WI38 (cell line): ENCODE data around the gene STX18.

Source experiments
- H3K4me3 ChIP-seq: 2 replicates; pipeline ENCODE4 v1.5.1; 2011; ENCODE audit warnings: low read depth, mild to moderate bottlenecking, control low read depth, low read length
- TF ChIP-seq, protein P1 (sequence below): IDR thresholded peaks from 2 replicates; pipeline ENCODE4 v1.5.1; 2012; ENCODE audit warnings: low read depth, mild to moderate bottlenecking, control low read depth, low read length

The STX18 gene

DNA sequence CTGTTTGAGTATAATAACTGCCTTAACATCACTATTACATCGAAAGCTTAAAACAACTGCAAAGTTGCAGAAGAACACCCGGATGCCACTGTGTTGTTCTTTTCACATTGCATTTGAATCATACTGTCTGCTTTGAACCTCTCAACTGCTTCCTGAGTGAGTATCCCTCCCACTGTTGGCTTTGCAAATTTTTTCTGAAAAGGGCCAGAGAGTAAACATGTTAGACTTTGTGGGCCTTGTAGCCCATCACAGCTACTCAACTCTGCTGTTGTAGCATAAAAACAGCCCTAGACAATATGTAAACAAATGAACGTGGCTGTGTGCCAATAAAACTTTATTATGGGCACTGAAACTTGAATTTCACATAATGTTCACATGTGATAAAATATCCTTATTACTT lies 78.9 kb downstream of the STX18 start:
- TF ChIP-seq, protein P1, sequence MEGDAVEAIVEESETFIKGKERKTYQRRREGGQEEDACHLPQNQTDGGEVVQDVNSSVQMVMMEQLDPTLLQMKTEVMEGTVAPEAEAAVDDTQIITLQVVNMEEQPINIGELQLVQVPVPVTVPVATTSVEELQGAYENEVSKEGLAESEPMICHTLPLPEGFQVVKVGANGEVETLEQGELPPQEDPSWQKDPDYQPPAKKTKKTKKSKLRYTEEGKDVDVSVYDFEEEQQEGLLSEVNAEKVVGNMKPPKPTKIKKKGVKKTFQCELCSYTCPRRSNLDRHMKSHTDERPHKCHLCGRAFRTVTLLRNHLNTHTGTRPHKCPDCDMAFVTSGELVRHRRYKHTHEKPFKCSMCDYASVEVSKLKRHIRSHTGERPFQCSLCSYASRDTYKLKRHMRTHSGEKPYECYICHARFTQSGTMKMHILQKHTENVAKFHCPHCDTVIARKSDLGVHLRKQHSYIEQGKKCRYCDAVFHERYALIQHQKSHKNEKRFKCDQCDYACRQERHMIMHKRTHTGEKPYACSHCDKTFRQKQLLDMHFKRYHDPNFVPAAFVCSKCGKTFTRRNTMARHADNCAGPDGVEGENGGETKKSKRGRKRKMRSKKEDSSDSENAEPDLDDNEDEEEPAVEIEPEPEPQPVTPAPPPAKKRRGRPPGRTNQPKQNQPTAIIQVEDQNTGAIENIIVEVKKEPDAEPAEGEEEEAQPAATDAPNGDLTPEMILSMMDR: no peak

DNA sequence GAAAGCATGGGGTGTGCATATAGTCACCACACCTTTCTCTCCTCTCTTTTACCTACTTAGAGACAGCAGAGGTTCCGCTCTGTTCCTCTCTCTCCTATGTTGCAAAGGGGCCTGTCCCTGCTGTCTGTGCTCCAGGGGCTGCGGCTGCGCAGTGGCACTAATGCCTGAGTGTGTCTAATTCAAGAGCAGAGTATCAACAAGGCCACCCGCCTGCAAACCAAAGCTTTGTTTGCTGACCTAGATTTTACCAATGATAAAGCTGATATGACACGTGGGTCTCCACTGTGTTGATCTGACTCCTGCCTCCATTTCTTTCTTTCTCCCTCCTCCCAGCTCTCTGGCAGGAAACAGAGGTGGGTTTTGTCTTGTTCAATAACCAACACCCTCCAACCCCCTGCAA lies 80.0 kb downstream of the STX18 start:
- TF ChIP-seq, protein P1: no peak
- no peak overlapping the region for H3K4me3 ChIP-seq

More for the DNA sequence above, 78.9 kb downstream of the STX18 start:
- no peak overlapping the region for H3K4me3 ChIP-seq

DNA sequence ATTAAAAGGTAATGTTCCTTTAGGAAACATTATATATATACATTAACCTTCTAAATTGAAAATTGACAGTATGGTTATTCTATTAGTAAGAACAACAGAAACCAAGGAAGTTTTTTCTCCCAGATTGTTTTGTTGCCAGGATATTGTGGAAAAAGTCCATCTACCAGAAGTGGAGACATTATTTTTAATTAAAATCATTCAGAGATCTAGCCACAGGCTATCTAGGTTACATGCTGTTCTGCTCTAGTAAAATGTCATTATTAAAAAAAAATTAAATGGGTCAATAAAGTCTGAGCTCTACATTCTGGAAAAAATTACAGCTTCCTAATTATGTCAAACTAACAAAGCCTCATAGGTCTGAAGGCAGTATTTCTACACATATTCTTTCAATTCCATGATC lies 80.7 kb downstream of the STX18 start:
- no peak overlapping the region for H3K4me3 ChIP-seq
- TF ChIP-seq, protein P1: no peak

DNA sequence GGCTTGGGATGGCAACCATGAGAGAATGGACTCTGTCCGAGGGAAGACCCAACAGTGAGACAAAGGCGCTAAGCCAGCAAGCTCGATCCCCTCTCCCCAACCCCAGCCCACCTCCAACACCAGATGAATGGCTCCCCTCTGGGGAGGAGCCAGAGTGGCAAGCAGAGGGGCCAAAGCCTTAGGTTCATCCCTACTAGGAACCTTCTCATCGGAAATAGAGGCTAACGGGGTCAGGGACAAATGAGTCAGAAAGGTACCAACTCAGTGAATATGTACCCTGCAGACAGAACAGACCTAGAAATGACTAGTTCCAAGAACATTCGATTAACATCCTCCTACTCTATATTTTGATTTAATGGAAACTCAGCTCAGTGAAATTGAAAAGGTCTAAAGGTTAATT lies 81.1 kb downstream of the STX18 start:
- H3K4me3 ChIP-seq: no peak overlapping the region
- TF ChIP-seq, protein P1: no peak

DNA sequence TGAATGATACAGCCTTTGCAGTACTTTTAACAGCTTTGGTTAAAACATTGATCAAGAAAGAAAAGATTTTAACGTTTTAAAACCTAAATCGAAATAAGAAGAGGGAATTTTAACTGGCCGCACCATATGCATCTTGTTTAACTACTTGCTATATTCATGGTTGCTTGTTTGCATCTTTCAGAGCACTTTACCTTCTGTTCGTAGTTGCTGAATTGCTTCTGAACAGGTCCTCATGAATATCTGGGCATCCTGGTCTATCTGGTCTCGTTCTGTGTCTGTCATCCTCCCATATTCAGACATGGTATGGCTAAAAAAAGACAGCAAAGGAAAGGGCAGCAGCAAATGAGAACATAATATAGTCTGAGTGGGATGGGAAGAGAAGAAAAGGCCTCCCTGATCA lies 82.7 kb downstream of the STX18 start:
- no peak overlapping the region for H3K4me3 ChIP-seq
- TF ChIP-seq, protein P1: no peak

DNA sequence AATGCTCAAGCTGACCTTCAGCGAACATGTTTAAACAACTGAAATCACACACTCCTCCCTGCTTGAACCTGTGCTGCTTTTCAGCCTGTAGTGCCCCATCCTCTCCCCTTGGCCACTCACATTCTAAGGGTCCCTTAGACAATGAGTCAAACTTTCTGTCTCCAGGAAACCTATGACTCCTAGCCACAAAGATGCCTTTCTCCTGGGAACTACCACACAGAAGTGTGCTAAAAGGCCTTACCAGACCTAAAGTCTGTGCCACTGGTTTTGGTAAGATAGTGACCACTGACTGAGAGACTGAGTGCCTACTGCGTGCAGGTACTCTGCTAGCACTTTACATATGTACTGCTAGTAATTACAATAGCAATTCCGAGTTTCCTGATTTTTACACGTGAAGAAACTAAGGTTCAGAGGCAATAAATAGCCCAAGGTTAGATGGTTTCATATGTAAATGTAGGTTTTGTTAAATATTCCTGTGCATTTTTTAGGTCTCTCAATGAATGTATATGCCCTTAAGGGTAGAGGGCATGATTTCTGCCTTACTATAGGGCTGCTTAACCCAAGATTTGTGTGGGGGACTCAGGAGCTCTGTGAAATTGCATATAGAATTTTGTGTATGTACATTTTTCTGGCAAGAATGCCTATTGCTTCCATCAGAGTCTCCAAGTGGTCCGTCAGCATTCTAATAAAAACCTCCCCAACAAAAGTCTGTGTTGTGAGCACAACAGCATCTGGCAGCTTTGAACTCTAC lies 83.9 kb downstream of the STX18 start:
- no peak overlapping the region for H3K4me3 ChIP-seq
- TF ChIP-seq, protein P1: no peak

DNA sequence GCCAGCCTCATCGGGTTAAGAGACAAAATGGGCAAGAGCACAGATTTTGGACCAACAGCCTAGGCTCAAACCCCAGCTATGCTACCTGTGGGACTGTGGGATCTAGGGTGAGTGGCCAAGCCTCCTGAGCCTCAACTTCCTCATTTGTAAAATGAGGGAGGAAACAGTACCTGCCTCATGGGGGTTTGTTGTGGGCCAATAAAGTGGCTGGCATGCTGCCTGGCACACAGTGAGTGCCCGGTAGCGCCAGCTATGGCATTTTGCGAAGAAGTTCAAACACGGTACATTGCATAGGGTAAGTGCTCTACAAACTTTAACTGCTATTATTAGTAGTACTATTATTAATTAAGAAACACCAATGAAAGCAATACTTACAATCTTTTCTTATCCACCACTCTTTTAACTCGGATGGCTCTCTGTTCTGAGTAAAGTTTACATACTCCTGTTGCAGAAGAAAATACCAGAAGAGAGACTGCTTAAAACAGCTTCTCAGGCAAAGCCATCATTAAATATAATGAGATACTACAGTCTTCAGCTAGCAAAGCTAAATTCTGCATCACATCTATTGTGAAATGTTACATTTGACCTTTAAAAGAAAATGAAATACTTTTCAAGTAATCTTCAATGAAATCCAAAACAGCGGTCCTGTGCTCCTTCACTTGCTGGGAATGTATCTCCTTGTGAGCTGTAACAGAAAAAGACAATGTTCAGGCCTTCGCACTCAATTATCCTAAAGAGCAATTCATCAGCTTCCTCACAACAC lies 84.9 kb downstream of the STX18 start:
- H3K4me3 ChIP-seq: no peak overlapping the region
- TF ChIP-seq, protein P1: no peak
